HepG2 (cell line): ENCODE measurements around the gene C2CD4A. TPM values are rescaled to one million over a fixed set of nuclear protein-coding genes. Genes with fewer than 3 reads are reported as not detected.

Experiments used
- ATAC-seq: fragments of 200-7000 bp; cut with Tn5 transposase; 3 replicates; pipeline ENCODE4 v1.9.1; 2020; ENCODE audit warnings: mild to moderate bottlenecking, moderate library complexity
- BruUV-seq: library from RNA; stranded (reverse); fragments of 400-500 nt; replicated peaks from 2 replicates; lab custom pipeline; 2021; lab: Mats Ljungman, UMichigan
- CTCF ChIA-PET: fragments of 300-600 bp; formaldehyde crosslinking; extraction: SDS; loops from one replicate; lab custom pipeline; 2021; ENCODE audit warnings: low total read pairs, inconsistent platforms, low intra/inter-chr PET ratio; lab: Yijun Ruan, JAX
- POLR2A ChIA-PET: fragments of 350-600 bp; sonication (Branson Sonifier 250); formaldehyde crosslinking; loops from one replicate; lab custom pipeline; 2020; ENCODE audit warnings: antibody characterized with exemption, inconsistent platforms; lab: Yijun Ruan, JAX
- DNase-seq: peaks from one replicate; pipeline ENCODE4 v3.0.0-alpha.2; 2015; ENCODE audit warnings: low spot score
- FAIRE-seq: peaks from 3 replicates; lab custom pipeline; 2011; peaks lifted over from hg19 to GRCh38; lab: Jason Lieb, UNC
- H2AFZ ChIP-seq: one replicate; pipeline ENCODE4 v1.6.1; 2011; ENCODE audit warnings: low read length, inconsistent platforms
- H3K27ac ChIP-seq: fragments of 300-600 bp; 3 replicates; pipeline ENCODE4 v1.8.0; 2011; ENCODE audit warnings: mixed run types, mild to moderate bottlenecking, mixed read lengths, low read length, inconsistent platforms; ENCODE audit not compliant: insufficient read depth; ENCODE audit errors: extremely low read length
- H3K27me3 ChIP-seq, 2 experiments: fragments of 200-600 bp in 1 of 2; 2 replicates in 1 of 2; 3 replicates in 1 of 2; pipeline versions ENCODE4 v1.6.0 to v1.8.0; 2011; ENCODE audit warnings: low read length in 2 of 2, mild to moderate bottlenecking in 2 of 2, moderate library complexity in 2 of 2, inconsistent platforms in 1 of 2; ENCODE audit not compliant: insufficient read depth in 2 of 2, control insufficient read depth in 1 of 2
- H3K36me3 ChIP-seq, 2 experiments: fragments of 200-600 bp in 1 of 2; replicated peaks in 1 of 2; 2 replicates in 1 of 2; 3 replicates in 1 of 2; pipeline versions ENCODE4 v1.5.1 to v1.8.0; 2011; ENCODE audit warnings: low read length in 2 of 2, inconsistent platforms in 1 of 2; ENCODE audit not compliant: insufficient read depth in 2 of 2, control insufficient read depth in 1 of 2
- H3K4me1 ChIP-seq: 2 replicates; pipeline ENCODE4 v1.5.1; 2012; ENCODE audit warnings: low read length, inconsistent platforms; ENCODE audit not compliant: insufficient read depth
- H3K4me2 ChIP-seq: 2 replicates; pipeline ENCODE4 v1.6.0; 2011; ENCODE audit warnings: low read depth, low read length, inconsistent platforms
- H3K4me3 ChIP-seq, 3 experiments: fragments of 200-600 bp in 1 of 3; sonication (generic), shearing (Covaris generic) in 1 of 3; replicated peaks in 1 of 3; 2 replicates each; pipeline ENCODE4 v1.5.1; 2011 to 2016; ENCODE audit warnings: low read length in 3 of 3, inconsistent platforms in 2 of 3, low read depth in 2 of 3, mild to moderate bottlenecking in 2 of 3, control low read depth in 1 of 3, mixed read lengths in 1 of 3; ENCODE audit not compliant: insufficient read depth in 1 of 3
- H3K79me2 ChIP-seq: one replicate; pipeline ENCODE4 v1.6.1; 2011; ENCODE audit warnings: low read length, inconsistent platforms; ENCODE audit not compliant: insufficient read depth
- H3K9ac ChIP-seq: 2 replicates; pipeline ENCODE4 v1.6.0; 2011; ENCODE audit warnings: mild to moderate bottlenecking, low read depth, low read length, inconsistent platforms; ENCODE audit not compliant: insufficient read depth
- H3K9me3 ChIP-seq: 2 replicates; pipeline ENCODE4 v1.5.1; 2012; ENCODE audit warnings: mild to moderate bottlenecking, low read length
- H4K20me1 ChIP-seq: 2 replicates; pipeline ENCODE4 v1.6.0; 2011; ENCODE audit warnings: inconsistent platforms, mild to moderate bottlenecking, low read length, moderate library complexity; ENCODE audit not compliant: insufficient read depth
- ELF3 ChIP-seq: IDR thresholded peaks from 2 replicates; pipeline ENCODE4 v1.6.1; 2016; ENCODE audit warnings: missing genetic modification reagents, missing compliant biosample characterization
- FOXC1 ChIP-seq: sonication (generic); formaldehyde crosslinking; IDR thresholded peaks from 2 replicates; pipeline ENCODE4 v1.8.0; 2022; ENCODE audit warnings: mild to moderate bottlenecking, missing genetic modification reagents, borderline replicate concordance
- HNF4A ChIP-seq: sonication (generic); formaldehyde crosslinking; IDR thresholded peaks from 2 replicates; pipeline ENCODE4 v1.4.0; 2020; ENCODE audit warnings: missing genetic modification reagents
- IRF9 ChIP-seq: sonication (generic); formaldehyde crosslinking; IDR thresholded peaks from 2 replicates; pipeline ENCODE4 v1.8.0; 2022; ENCODE audit warnings: missing genetic modification reagents, mild to moderate bottlenecking, borderline replicate concordance
- MLXIP ChIP-seq: sonication (generic); formaldehyde crosslinking; IDR thresholded peaks from 2 replicates; pipeline ENCODE4 v1.9.0; 2021; ENCODE audit warnings: missing genetic modification reagents, borderline replicate concordance
- RELA ChIP-seq: sonication (generic); formaldehyde crosslinking; IDR thresholded peaks from 2 replicates; pipeline ENCODE4 v1.4.0; 2020; ENCODE audit warnings: missing genetic modification reagents
- SAP130 ChIP-seq: IDR thresholded peaks from 2 replicates; pipeline ENCODE4 v1.6.1; 2016; ENCODE audit warnings: low read depth
- ZBTB26 ChIP-seq: IDR thresholded peaks from 2 replicates; pipeline ENCODE4 v1.6.1; 2016; ENCODE audit warnings: missing compliant biosample characterization, missing genetic modification reagents, borderline replicate concordance
- ZFP41 ChIP-seq: sonication (generic); formaldehyde crosslinking; IDR thresholded peaks from 2 replicates; pipeline ENCODE4 v1.4.0; 2020; ENCODE audit warnings: mild to moderate bottlenecking, missing genetic modification reagents, borderline replicate concordance
- ZNF644 ChIP-seq: IDR thresholded peaks from 2 replicates; pipeline ENCODE4 v1.6.1; 2016; ENCODE audit warnings: low read depth
- WGBS: methylation state at CpG from one replicate; pipeline ENCODE4 v1.1.6; 2017; ENCODE audit warnings: low lambda C conversion rate; 5-methylcytosine and 5-hydroxymethylcytosine counted together
- in situ Hi-C: cut with HindIII; loops from 2 replicates; pipeline ENCODE4 v1.10.0; 2017; ENCODE audit warnings: low pct_unique_long_range_greater_than_20kb; ENCODE audit not compliant: extremely low pct_ligation_motif_present
- intact Hi-C: fragments of 100-400 bp; cut with micrococcal nuclease; formaldehyde crosslinking; loops from one replicate; pipeline ENCODE4 v1.10.0; 2022; ENCODE audit not compliant: unreplicated experiment
- polyA plus RNA-seq, 8 experiments: library from polyadenylated mRNA; depleted of rRNA in 3 of 8; stranded (reverse) in 7 of 8; unstranded in 1 of 8; fragments of >200 nt; fragmentation: Illumina TruSeq in 4 of 8; extraction: Trizol in 4 of 8; gene quantifications; 2 replicates each; pipeline versions ENCODE4 v1.2.1 to v1.2.3, GENCODE V29; 2011 to 2016; ENCODE audit warnings: low read depth in 4 of 8, missing spikeins in 1 of 8, mixed read lengths in 1 of 8; ENCODE audit not compliant: insufficient read depth in 1 of 8
- total RNA-seq, 5 experiments: library from RNA; depleted of rRNA; stranded (reverse); fragments of >200 nt; fragmentation: Illumina TruSeq; extraction: Trizol; gene quantifications; 2 replicates each; pipeline ENCODE4 v1.2.3, GENCODE V29; 2016; ENCODE audit warnings: low read depth in 1 of 5

C2CD4A gene
- total and polyA plus RNA-seq, 2 of the 13 experiments (the other 11 are each of a cell fraction or from before 2014, with no cell fraction given) = 0.20 TPM; not detected in 1

GRCh38 chr15:62051166-62051565 lies 15.6 kb upstream of the C2CD4A start (continued):
- no peak for TF ChIP-seq MLXIP (CRISPR knock-in tag)
- TF ChIP-seq ZBTB26 (CRISPR knock-in tag) = no peak
- TF ChIP-seq ZNF644 (CRISPR knock-in tag) = no peak
- TF ChIP-seq RELA = no peak
- TF ChIP-seq HNF4A (CRISPR knock-in tag) = no peak
- no peak for TF ChIP-seq FOXC1 (CRISPR knock-in tag)
- no peak for TF ChIP-seq ZFP41

GRCh38 chr15:62052713-62053112 lies 14.1 kb upstream of the C2CD4A start:
- DNase-seq = no peak
- no peak for ATAC-seq
- TF ChIP-seq IRF9 (no peak), ELF3 (CRISPR knock-in tag) (peak; percentile 46; the same call in 1 of the 2 replicates), SAP130 (CRISPR knock-in tag) (peak; percentile 31; the same call in 1 of the 2 replicates)
- in situ Hi-C loops (no loop called here), intact Hi-C loops (no loop called here)
- BruUV-seq = no TSS peak
- Histone ChIP-seq H3K4me1 (peaks cover 36% of the 10 kb centered on the region), H3K79me2 (peaks cover 40% of the 10 kb centered on the region), H3K27ac (peak overlapping the region; percentile 18), H3K4me3 (no peak overlapping the region), H3K9me3 (no peaks in the 10 kb centered on the region), H4K20me1 (no peaks in the 10 kb centered on the region), H3K4me2 (no peak overlapping the region), H2AFZ (no peak overlapping the region), H3K27me3 (no peaks in the 10 kb centered on the region), H3K9ac (no peak overlapping the region), H3K36me3 (no peaks in the 10 kb centered on the region)
- ChIA-PET POLR2A (no interaction called here), CTCF (no interaction called here)
- FAIRE-seq = no peak
- 97% methylated on average over 1 of the region's 1 CpG for WGBS
